Stimulated activated CD8-positive, alpha-beta memory T cell treated with anti-CD3 and anti-CD28 coated beads, Interleukin-15, amount 100 ng/mL, for 48 hours (primary cell): Measurements from ENCODE around the gene P2RY6.

ENCODE experiments used
- DNase-seq, 2 donors: peaks; one replicate each; pipeline ENCODE4 v3.0.0-alpha.2; 2020; ENCODE audit warnings: low read depth in 2 of 2

P2RY6 gene

GRCh38 chr11:73296501-73297230, 24.5 kb downstream of the P2RY6 start:
- no peak for DNase-seq

- no peak for DNase-seq
Observed at GRCh38 chr11:73297231-73297590, 25.1 kb downstream of the P2RY6 start.

GRCh38 chr11:73297702-73298101, 25.6 kb downstream of the P2RY6 start:
- DNase-seq, result no peak

GRCh38 chr11:73298233-73298632, 26.1 kb downstream of the P2RY6 start:
- DNase-seq, result no peak

GRCh38 chr11:73299751-73300150, 27.6 kb downstream of the P2RY6 start:
- no peak for DNase-seq

GRCh38 chr11:73306069-73306841, 34.1 kb downstream of the P2RY6 start:
- DNase-seq, result no peak

GRCh38 chr11:73306977-73307322, 34.8 kb downstream of the P2RY6 start:
- no peak for DNase-seq

GRCh38 chr11:73307323-73308002, 35.3 kb downstream of the P2RY6 start:
- DNase-seq, result peak; percentile 74 to 82

GRCh38 chr11:73308003-73308960, 36.1 kb downstream of the P2RY6 start, which contains the start of gene ARHGEF17:
Gene ARHGEF17, plus strand, starts transcription at chr11:73308276. Its CDS starts 363 bp downstream, at chr11:73308639.
- DNase-seq, result peak in 1 of 2 donors; percentile 10

GRCh38 chr11:73308961-73309919, 37.1 kb downstream of the P2RY6 start:
- no peak for DNase-seq

- DNase-seq, result no peak
Observed at GRCh38 chr11:73310076-73310475, 37.9 kb downstream of the P2RY6 start.

GRCh38 chr11:73310661-73311393, 38.7 kb downstream of the P2RY6 start:
- DNase-seq, result no peak

- DNase-seq, result no peak
Observed at GRCh38 chr11:73311394-73311869, 39.3 kb downstream of the P2RY6 start.

- no peak for DNase-seq
Observed at GRCh38 chr11:73312036-73312435, 39.9 kb downstream of the P2RY6 start.

GRCh38 chr11:73312851-73313327, 40.8 kb downstream of the P2RY6 start:
- no peak for DNase-seq

- DNase-seq, result no peak
Observed at GRCh38 chr11:73313652-73314051, 41.5 kb downstream of the P2RY6 start.

GRCh38 chr11:73314117-73314961, 42.2 kb downstream of the P2RY6 start:
- no peak for DNase-seq

GRCh38 chr11:73315293-73316020, 43.3 kb downstream of the P2RY6 start:
- no peak for DNase-seq
